Measurements from ENCODE around the gene LCE2A.
"Not testable (repeated sequence)": the region's sequence is repeated elsewhere in the genome, so short reads cannot be mapped to it uniquely, and the experiment has no call there.

DNA sequence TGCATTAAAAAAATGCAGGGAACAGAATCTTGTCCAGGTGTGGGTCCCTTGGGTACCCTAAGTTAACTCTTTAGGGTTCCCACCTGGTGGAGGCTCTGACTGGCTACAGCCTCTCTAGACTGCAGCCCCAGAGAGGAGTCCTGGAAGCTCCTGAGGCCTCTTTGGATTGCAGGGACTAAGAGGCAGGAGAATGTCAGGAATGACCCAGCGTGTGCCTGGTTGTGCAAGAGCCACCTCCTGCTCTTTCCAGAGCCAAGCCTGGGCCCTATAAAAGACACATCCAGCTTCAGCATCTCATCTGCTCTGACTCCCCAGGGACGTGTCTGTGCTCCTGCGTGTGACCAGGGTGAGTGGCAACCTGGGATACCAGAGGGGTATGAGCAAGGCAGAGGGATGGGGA lies 23.2 kb upstream of the LCE2A start, which contains the start of gene LCE2C:
- TF ChIP-seq, protein P1, sequence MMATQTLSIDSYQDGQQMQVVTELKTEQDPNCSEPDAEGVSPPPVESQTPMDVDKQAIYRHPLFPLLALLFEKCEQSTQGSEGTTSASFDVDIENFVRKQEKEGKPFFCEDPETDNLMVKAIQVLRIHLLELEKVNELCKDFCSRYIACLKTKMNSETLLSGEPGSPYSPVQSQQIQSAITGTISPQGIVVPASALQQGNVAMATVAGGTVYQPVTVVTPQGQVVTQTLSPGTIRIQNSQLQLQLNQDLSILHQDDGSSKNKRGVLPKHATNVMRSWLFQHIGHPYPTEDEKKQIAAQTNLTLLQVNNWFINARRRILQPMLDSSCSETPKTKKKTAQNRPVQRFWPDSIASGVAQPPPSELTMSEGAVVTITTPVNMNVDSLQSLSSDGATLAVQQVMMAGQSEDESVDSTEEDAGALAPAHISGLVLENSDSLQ (IDR thresholded peaks at IDR 0.05), result not testable (repeated sequence)
- TF ChIP-seq, protein P2, sequence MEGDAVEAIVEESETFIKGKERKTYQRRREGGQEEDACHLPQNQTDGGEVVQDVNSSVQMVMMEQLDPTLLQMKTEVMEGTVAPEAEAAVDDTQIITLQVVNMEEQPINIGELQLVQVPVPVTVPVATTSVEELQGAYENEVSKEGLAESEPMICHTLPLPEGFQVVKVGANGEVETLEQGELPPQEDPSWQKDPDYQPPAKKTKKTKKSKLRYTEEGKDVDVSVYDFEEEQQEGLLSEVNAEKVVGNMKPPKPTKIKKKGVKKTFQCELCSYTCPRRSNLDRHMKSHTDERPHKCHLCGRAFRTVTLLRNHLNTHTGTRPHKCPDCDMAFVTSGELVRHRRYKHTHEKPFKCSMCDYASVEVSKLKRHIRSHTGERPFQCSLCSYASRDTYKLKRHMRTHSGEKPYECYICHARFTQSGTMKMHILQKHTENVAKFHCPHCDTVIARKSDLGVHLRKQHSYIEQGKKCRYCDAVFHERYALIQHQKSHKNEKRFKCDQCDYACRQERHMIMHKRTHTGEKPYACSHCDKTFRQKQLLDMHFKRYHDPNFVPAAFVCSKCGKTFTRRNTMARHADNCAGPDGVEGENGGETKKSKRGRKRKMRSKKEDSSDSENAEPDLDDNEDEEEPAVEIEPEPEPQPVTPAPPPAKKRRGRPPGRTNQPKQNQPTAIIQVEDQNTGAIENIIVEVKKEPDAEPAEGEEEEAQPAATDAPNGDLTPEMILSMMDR (IDR thresholded peaks at IDR 0.05 in 2 of 3, conservative IDR thresholded peaks at IDR 0.05 in 1 of 3; ENCODE audit: insufficient read depth in 2 of 3, low read depth in 1 of 3, low read length in 3 of 3), result not testable (repeated sequence)
- TF ChIP-seq SMC3 (conservative IDR thresholded peaks at IDR 0.05; ENCODE audit: insufficient read depth, low read depth, low read length); SP1 (CRISPR knock-in tag; IDR thresholded peaks at IDR 0.05); MYC (IDR thresholded peaks at IDR 0.05; ENCODE audit: low read depth, low read length); MYC (CRISPR knock-in tag; IDR thresholded peaks at IDR 0.05; ENCODE audit: borderline replicate concordance, low read depth); EP300 (IDR thresholded peaks at IDR 0.05; ENCODE audit: low read length); BRF1 (IDR thresholded peaks at IDR 0.05; ENCODE audit: borderline replicate concordance, extremely low read depth, insufficient read length); POLR2A (conservative IDR thresholded peaks at IDR 0.05); TCF3 (CRISPR knock-in tag; IDR thresholded peaks at IDR 0.05); GATAD2A (IDR thresholded peaks at IDR 0.05): not testable (repeated sequence)
- TF ChIP-seq, protein P3, sequence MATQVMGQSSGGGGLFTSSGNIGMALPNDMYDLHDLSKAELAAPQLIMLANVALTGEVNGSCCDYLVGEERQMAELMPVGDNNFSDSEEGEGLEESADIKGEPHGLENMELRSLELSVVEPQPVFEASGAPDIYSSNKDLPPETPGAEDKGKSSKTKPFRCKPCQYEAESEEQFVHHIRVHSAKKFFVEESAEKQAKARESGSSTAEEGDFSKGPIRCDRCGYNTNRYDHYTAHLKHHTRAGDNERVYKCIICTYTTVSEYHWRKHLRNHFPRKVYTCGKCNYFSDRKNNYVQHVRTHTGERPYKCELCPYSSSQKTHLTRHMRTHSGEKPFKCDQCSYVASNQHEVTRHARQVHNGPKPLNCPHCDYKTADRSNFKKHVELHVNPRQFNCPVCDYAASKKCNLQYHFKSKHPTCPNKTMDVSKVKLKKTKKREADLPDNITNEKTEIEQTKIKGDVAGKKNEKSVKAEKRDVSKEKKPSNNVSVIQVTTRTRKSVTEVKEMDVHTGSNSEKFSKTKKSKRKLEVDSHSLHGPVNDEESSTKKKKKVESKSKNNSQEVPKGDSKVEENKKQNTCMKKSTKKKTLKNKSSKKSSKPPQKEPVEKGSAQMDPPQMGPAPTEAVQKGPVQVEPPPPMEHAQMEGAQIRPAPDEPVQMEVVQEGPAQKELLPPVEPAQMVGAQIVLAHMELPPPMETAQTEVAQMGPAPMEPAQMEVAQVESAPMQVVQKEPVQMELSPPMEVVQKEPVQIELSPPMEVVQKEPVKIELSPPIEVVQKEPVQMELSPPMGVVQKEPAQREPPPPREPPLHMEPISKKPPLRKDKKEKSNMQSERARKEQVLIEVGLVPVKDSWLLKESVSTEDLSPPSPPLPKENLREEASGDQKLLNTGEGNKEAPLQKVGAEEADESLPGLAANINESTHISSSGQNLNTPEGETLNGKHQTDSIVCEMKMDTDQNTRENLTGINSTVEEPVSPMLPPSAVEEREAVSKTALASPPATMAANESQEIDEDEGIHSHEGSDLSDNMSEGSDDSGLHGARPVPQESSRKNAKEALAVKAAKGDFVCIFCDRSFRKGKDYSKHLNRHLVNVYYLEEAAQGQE (IDR thresholded peaks at IDR 0.05; ENCODE audit: borderline replicate concordance), result not testable (repeated sequence)
- TF ChIP-seq, protein P3 (CRISPR knock-in tag; IDR thresholded peaks at IDR 0.05; ENCODE audit: low read depth), result not testable (repeated sequence)
- TF ChIP-seq, protein P4, sequence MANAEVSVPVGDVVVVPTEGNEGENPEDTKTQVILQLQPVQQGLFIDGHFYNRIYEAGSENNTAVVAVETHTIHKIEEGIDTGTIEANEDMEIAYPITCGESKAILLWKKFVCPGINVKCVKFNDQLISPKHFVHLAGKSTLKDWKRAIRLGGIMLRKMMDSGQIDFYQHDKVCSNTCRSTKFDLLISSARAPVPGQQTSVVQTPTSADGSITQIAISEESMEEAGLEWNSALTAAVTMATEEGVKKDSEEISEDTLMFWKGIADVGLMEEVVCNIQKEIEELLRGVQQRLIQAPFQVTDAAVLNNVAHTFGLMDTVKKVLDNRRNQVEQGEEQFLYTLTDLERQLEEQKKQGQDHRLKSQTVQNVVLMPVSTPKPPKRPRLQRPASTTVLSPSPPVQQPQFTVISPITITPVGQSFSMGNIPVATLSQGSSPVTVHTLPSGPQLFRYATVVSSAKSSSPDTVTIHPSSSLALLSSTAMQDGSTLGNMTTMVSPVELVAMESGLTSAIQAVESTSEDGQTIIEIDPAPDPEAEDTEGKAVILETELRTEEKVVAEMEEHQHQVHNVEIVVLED (CRISPR knock-in tag; IDR thresholded peaks at IDR 0.05), result not testable (repeated sequence)
- TF ChIP-seq, protein P5, sequence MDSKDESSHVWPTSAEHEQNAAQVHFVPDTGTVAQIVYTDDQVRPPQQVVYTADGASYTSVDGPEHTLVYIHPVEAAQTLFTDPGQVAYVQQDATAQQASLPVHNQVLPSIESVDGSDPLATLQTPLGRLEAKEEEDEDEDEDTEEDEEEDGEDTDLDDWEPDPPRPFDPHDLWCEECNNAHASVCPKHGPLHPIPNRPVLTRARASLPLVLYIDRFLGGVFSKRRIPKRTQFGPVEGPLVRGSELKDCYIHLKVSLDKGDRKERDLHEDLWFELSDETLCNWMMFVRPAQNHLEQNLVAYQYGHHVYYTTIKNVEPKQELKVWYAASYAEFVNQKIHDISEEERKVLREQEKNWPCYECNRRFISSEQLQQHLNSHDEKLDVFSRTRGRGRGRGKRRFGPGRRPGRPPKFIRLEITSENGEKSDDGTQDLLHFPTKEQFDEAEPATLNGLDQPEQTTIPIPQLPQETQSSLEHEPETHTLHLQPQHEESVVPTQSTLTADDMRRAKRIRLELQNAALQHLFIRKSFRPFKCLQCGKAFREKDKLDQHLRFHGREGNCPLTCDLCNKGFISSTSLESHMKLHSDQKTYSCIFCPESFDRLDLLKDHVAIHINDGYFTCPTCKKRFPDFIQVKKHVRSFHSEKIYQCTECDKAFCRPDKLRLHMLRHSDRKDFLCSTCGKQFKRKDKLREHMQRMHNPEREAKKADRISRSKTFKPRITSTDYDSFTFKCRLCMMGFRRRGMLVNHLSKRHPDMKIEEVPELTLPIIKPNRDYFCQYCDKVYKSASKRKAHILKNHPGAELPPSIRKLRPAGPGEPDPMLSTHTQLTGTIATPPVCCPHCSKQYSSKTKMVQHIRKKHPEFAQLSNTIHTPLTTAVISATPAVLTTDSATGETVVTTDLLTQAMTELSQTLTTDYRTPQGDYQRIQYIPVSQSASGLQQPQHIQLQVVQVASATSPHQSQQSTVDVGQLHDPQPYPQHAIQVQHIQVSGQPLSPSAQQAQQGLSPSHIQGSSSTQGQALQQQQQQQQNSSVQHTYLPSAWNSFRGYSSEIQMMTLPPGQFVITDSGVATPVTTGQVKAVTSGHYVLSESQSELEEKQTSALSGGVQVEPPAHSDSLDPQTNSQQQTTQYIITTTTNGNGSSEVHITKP (IDR thresholded peaks at IDR 0.05; ENCODE audit: partially characterized antibody), result not testable (repeated sequence)

Data from K562 (cell line).